Smooth muscle cell (in vitro differentiated cells): ENCODE measurements around the gene FHDC1. TPM values are rescaled to one million over a fixed set of nuclear protein-coding genes. Genes with fewer than 3 reads are reported as not detected.

Source experiments
- DNase-seq: peaks from one replicate; lab custom pipeline; 2025; ENCODE audit not compliant: unreplicated experiment; lab: John Stamatoyannopoulos, UW
- H2AFZ ChIP-seq: fragments of 200-600 bp; sonication (generic); 2 replicates; pipeline ENCODE4 v1.6.0; 2016; ENCODE audit warnings: antibody characterized with exemption, low read depth, mild to moderate bottlenecking
- H3F3A ChIP-seq: fragments of 200-600 bp; sonication (generic); 2 replicates; pipeline ENCODE4 v1.6.0; 2017; ENCODE audit warnings: antibody characterized with exemption, low read depth
- H3K27ac ChIP-seq: fragments of 200-600 bp; sonication (generic); 2 replicates; pipeline ENCODE4 v1.5.1; 2016; ENCODE audit warnings: low read depth, mild to moderate bottlenecking
- H3K27me3 ChIP-seq: fragments of 200-600 bp; sonication (generic); 2 replicates; pipeline ENCODE4 v1.6.1; 2016; ENCODE audit warnings: low read depth, mild to moderate bottlenecking
- H3K36me3 ChIP-seq: fragments of 200-600 bp; sonication (generic); 2 replicates; pipeline ENCODE4 v1.5.1; 2016; ENCODE audit warnings: low read depth
- H3K4me1 ChIP-seq: fragments of 200-600 bp; sonication (generic); 2 replicates; pipeline ENCODE4 v1.5.1; 2016; ENCODE audit warnings: low read depth
- H3K4me2 ChIP-seq: fragments of 200-600 bp; sonication (generic); 2 replicates; pipeline ENCODE4 v1.6.0; 2016; ENCODE audit warnings: mild to moderate bottlenecking
- H3K4me3 ChIP-seq: fragments of 200-600 bp; sonication (generic); 2 replicates; pipeline ENCODE4 v1.5.1; 2016; ENCODE audit warnings: mild to moderate bottlenecking
- H3K79me2 ChIP-seq: fragments of 200-600 bp; sonication (generic); 2 replicates; pipeline ENCODE4 v1.6.0; 2016; ENCODE audit warnings: low read depth, mild to moderate bottlenecking
- H3K9ac ChIP-seq: fragments of 200-600 bp; sonication (generic); 2 replicates; pipeline ENCODE4 v1.6.0; 2016; ENCODE audit warnings: low read depth
- H3K9me3 ChIP-seq: fragments of 200-600 bp; sonication (generic); replicated peaks from 2 replicates; pipeline ENCODE4 v1.5.1; 2016; ENCODE audit warnings: low read depth
- H4K20me1 ChIP-seq: fragments of 200-600 bp; sonication (generic); 2 replicates; pipeline ENCODE4 v1.6.0; 2016; ENCODE audit warnings: low read depth
- WGBS: methylation state at CpG from one replicate; pipeline ENCODE4 v1.1.7; 2016; ENCODE audit warnings: low lambda C conversion rate; 5-methylcytosine and 5-hydroxymethylcytosine counted together
- polyA plus RNA-seq: library from polyadenylated mRNA; unstranded; fragments of >200 nt; fragmentation: Nextera tagmentation; extraction: Ambion mirVana; gene quantifications from 2 replicates; pipeline ENCODE4 v1.2.1, GENCODE V29; 2016
- total RNA-seq: library from RNA; depleted of rRNA; stranded (reverse); fragments of >200 nt; gene quantifications from 2 replicates; pipeline ENCODE4 v1.2.3, GENCODE V29; 2014
- TF ChIP-seq, protein P1 (sequence below): fragments of 200-600 bp; sonication (generic); IDR thresholded peaks from 2 replicates; pipeline ENCODE4 v1.5.1; 2017; ENCODE audit warnings: borderline replicate concordance, mild to moderate bottlenecking, antibody characterized with exemption; ENCODE audit not compliant: insufficient read depth, poor library complexity, severe bottlenecking

FHDC1 gene
- total and polyA plus RNA-seq, 2 experiments from 2014 or later = 0.49 to 3.0 TPM

- Histone ChIP-seq H3F3A (no peaks in the 10 kb centered on the region), H4K20me1 (no peaks in the 10 kb centered on the region), H3K9me3 (peaks cover 4% of the 10 kb centered on the region), H3K27ac (no peak overlapping the region), H3K9ac (no peak overlapping the region), H3K79me2 (no peaks in the 10 kb centered on the region), H2AFZ (no peak overlapping the region), H3K36me3 (no peaks in the 10 kb centered on the region), H3K4me2 (no peak overlapping the region), H3K4me1 (no peaks in the 10 kb centered on the region), H3K4me3 (no peak overlapping the region), H3K27me3 (no peaks in the 10 kb centered on the region)
- WGBS = 92% methylated on average over 9 of the region's 10 CpGs
- TF ChIP-seq, protein P1, sequence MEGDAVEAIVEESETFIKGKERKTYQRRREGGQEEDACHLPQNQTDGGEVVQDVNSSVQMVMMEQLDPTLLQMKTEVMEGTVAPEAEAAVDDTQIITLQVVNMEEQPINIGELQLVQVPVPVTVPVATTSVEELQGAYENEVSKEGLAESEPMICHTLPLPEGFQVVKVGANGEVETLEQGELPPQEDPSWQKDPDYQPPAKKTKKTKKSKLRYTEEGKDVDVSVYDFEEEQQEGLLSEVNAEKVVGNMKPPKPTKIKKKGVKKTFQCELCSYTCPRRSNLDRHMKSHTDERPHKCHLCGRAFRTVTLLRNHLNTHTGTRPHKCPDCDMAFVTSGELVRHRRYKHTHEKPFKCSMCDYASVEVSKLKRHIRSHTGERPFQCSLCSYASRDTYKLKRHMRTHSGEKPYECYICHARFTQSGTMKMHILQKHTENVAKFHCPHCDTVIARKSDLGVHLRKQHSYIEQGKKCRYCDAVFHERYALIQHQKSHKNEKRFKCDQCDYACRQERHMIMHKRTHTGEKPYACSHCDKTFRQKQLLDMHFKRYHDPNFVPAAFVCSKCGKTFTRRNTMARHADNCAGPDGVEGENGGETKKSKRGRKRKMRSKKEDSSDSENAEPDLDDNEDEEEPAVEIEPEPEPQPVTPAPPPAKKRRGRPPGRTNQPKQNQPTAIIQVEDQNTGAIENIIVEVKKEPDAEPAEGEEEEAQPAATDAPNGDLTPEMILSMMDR = no peak
- no peak for DNase-seq
Observed at GRCh38 chr4:153026591-153027346, 90.6 kb downstream of the FHDC1 start.

- H3K4me2 ChIP-seq = no peak overlapping the region
- no peaks in the 10 kb centered on the region for H3F3A ChIP-seq
- peaks cover 4% of the 10 kb centered on the region for H3K9me3 ChIP-seq
- no peak overlapping the region for H2AFZ ChIP-seq
- H3K4me1 ChIP-seq = no peaks in the 10 kb centered on the region
- no peak overlapping the region for H3K4me3 ChIP-seq
- TF ChIP-seq, protein P1 = no peak
- no peaks in the 10 kb centered on the region for H3K27me3 ChIP-seq
- no peaks in the 10 kb centered on the region for H3K79me2 ChIP-seq
- DNase-seq = no peak
- WGBS = 87% methylated on average over 3 of the region's 3 CpGs
- no peak overlapping the region for H3K27ac ChIP-seq
- H4K20me1 ChIP-seq = no peaks in the 10 kb centered on the region
- H3K36me3 ChIP-seq = no peaks in the 10 kb centered on the region
- H3K9ac ChIP-seq = no peak overlapping the region
Observed at GRCh38 chr4:153027866-153028265, 91.7 kb downstream of the FHDC1 start.

GRCh38 chr4:153028535-153028934 is 92.4 kb downstream of the FHDC1 start:
- H3K9me3 ChIP-seq = peaks cover 4% of the 10 kb centered on the region

More at GRCh38 chr4:153028535-153028934, 92.4 kb downstream of the FHDC1 start:
- Histone ChIP-seq H3K4me3 (no peak overlapping the region), H3K4me1 (peaks cover under 1% of the 10 kb centered on the region), H3K36me3 (no peaks in the 10 kb centered on the region), H3K9ac (no peak overlapping the region), H4K20me1 (no peaks in the 10 kb centered on the region), H3K4me2 (no peak overlapping the region), H2AFZ (no peak overlapping the region), H3K27me3 (no peaks in the 10 kb centered on the region), H3K79me2 (no peaks in the 10 kb centered on the region), H3K27ac (no peak overlapping the region), H3F3A (no peaks in the 10 kb centered on the region)
- 77% methylated on average over 1 of the region's 1 CpG for WGBS
- DNase-seq = no peak
- TF ChIP-seq, protein P1 = no peak

Other genes with a start within 250 kb of the FHDC1 start
- gene TIGD4, start 156.6 kb upstream of the FHDC1 start, total RNA-seq = 0.54 and 0.67 TPM in 2 replicates
- 0.32 and 0.42 TPM in 2 replicates for gene TIGD4, start 156.6 kb upstream of the FHDC1 start, polyA plus RNA-seq
- gene ARFIP1, start 156.4 kb upstream of the FHDC1 start, total RNA-seq = 37.7 and 53.3 TPM in 2 replicates
- gene ARFIP1, start 156.4 kb upstream of the FHDC1 start, polyA plus RNA-seq = 21.3 and 22.2 TPM in 2 replicates